PC-3 (cell line): ENCODE data around the gene SELENOW.

Source experiments
- EZH2 ChIP-seq: fragments of 300-600 bp; sonication (generic); IDR thresholded peaks from one replicate; pipeline ENCODE4 v1.6.1; 2017; ENCODE audit warnings: antibody characterized with exemption, mild to moderate bottlenecking, low read length; ENCODE audit not compliant: unreplicated experiment
- EZH2phosphoT487 ChIP-seq: fragments of 300-600 bp; sonication (generic); IDR thresholded peaks from 2 replicates; pipeline ENCODE4 v1.6.1; 2018; ENCODE audit warnings: mild to moderate bottlenecking, antibody characterized with exemption, low read length, borderline replicate concordance
- TF ChIP-seq, protein P1 (sequence below): fragments of 300-600 bp; sonication (generic); conservative IDR thresholded peaks from 2 replicates; pipeline ENCODE4 v1.5.1; 2017; ENCODE audit warnings: antibody characterized with exemption, low read depth, mild to moderate bottlenecking, low read length

DNA sequence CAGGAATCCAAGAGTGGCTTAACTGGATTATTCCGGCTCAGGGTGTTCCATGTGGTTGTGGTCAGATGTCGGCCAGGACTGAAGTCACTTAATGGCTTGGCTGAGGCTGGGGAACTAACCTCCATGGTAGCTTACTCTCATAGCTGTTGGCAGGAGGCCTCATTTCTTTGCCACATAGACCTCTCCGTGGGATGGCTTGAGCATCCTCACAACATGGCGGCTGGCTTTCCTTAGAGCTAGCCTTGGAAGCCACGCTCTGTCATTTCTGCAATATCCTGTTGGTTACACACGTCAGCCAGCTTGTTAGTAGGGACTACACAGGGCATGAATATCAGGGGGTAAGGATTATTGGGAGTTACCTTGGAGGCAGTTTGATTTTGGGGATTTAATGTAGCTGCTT is 48.3 kb downstream of the SELENOW start:
- TF ChIP-seq, protein P1, sequence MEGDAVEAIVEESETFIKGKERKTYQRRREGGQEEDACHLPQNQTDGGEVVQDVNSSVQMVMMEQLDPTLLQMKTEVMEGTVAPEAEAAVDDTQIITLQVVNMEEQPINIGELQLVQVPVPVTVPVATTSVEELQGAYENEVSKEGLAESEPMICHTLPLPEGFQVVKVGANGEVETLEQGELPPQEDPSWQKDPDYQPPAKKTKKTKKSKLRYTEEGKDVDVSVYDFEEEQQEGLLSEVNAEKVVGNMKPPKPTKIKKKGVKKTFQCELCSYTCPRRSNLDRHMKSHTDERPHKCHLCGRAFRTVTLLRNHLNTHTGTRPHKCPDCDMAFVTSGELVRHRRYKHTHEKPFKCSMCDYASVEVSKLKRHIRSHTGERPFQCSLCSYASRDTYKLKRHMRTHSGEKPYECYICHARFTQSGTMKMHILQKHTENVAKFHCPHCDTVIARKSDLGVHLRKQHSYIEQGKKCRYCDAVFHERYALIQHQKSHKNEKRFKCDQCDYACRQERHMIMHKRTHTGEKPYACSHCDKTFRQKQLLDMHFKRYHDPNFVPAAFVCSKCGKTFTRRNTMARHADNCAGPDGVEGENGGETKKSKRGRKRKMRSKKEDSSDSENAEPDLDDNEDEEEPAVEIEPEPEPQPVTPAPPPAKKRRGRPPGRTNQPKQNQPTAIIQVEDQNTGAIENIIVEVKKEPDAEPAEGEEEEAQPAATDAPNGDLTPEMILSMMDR: no peak
- TF ChIP-seq EZH2: no peak
- TF ChIP-seq EZH2phosphoT487: no peak
